Caki2 (cell line): Measurements from ENCODE around the gene MAP3K7CL. TPM values are rescaled to one million over a fixed set of nuclear protein-coding genes. Genes with fewer than 3 reads are reported as not detected.
A peak's percentile ranks its signal among the peaks of the same experiment; 100 is the strongest.

Source experiments
- DNase-seq: peaks from one replicate; pipeline ENCODE4 v3.0.0-alpha.2; 2015; ENCODE audit warnings: low read depth
- in situ Hi-C: cut with HindIII; loops from 2 replicates; pipeline ENCODE4 v1.10.0; 2016; ENCODE audit warnings: low sequenced_read_pairs, low pct_unique_long_range_greater_than_20kb, mixed read lengths
- total RNA-seq: library from RNA; depleted of rRNA; stranded (reverse); fragments of >200 nt; shearing (Covaris generic); gene quantifications from 2 replicates; pipeline ENCODE4 v1.2.3, GENCODE V29; 2014; ENCODE audit warnings: low replicate concordance

MAP3K7CL gene
- total RNA-seq, 1 experiment from 2014 or later = 2.0 TPM

DNA sequence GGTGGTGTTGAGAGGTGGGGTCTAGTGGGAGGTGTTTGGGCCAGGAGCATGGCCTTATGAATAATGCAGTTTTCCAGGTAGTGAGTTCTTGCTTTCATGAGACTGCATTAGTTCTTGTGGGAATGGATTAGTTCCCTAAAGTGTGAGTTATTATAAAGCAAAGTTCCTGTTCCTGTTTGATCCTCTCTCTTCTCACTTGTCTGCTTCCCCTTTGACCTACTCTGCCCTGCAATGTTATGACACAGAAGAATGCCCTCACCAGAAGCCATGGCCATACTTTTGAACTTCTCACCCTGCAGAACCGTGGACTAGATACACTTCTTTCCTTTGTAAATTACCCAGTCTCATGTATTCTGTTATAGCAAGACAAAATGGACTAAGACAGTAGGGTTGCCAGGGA, 53.6 kb downstream of the MAP3K7CL start:
- no peak for DNase-seq

DNA sequence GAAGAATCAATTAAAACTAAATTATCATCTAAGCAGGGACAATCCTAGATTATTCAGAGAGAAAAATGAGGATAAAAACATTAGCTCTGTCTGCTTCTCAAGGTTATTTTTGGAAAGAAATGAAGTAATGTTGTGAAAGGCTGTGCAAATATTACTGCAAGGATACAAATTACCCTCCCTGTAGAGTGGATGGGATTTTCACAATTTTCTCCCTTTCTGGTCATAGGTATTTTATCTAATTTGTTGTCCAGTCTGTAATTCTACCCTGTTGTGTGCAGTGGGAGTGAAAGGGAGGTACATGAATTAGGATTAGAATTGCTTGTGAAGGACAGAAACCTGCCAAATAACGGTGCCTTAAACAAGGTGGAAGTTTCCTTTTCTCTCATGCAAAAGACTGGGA, 54.7 kb downstream of the MAP3K7CL start:
- in situ Hi-C loops = no loop called here
- no peak for DNase-seq

More for the DNA sequence above, 53.6 kb downstream of the MAP3K7CL start:
- in situ Hi-C loops = no loop called here

DNA sequence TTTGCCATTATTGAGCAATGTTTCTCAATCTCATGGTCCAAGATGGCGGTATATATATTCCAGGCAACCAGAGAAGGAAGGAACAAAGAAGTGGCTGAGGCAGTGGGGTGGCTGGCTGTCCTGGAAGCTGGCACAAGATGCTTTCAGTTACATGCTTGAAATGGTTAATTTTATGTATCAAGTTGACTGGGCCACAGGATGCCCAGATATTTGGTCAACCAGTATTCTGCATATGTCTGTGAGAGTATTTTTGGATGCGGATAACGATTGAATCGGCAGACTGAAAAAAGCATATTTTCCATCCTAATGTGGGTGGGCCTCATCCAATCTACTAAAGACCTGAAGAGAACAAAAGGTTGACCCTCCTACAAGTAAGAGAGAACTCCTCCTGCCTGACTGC, 55.2 kb downstream of the MAP3K7CL start:
- no peak for DNase-seq
- in situ Hi-C loops = no loop called here

DNA sequence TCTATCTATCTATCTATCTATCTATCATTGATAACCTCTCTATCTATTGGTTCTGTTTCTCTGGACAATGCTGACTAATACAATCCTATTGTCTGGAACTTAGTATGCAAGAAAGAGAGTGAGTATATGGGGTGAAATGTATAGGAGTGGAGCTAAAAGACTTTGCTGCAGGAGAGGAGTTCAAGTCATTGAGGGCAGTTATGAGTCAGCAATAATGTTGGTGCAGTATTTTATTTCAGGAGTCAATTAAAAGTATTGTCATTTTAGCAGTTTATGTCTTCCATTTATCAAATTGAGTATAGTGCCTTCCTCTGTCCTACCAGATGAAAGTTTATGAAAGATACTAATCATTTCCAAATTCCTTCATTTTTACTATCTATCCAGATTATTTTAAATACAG, 55.8 kb downstream of the MAP3K7CL start:
- no peak for DNase-seq
- in situ Hi-C loops = no loop called here

DNA sequence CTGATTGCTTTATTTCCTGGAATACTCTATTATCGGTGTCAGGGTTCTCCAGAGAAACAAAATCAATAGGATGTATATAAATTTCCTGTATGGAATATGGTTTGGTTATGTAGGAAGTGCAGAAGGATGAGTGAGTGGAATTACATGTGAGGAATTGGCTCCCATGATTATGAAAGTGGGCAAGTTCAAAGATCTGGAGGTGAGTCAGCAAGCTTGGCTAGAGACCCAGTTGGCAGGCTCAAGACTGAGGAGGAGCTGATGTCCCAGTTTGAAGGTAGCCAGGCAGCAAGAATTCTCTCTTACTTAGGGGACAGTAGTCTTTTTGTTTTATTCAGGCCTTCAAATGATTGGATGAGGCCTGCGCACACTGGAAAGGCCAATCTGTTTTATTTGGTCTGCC, 57.5 kb downstream of the MAP3K7CL start:
- DNase-seq = no peak
- in situ Hi-C loops = no loop called here

DNA sequence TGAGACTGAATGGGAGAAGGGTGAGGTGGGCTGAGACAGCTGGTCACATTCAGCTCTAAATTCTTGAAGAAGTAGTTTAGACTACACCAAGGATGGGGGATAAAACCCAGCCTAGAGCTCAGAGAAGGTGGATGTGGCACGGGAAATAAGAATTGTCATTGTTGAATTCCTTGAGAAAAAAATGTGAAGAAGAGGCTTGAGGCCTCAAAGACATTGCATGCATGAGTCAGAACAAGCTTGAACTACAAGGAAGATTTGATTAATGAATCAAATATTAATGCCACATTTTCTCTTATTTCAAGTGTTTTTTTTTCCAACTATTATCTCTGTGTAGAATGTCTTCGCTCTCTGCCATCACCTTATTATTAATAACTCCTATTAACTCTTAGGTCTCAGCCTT, 58.9 kb downstream of the MAP3K7CL start:
- DNase-seq = no peak
- in situ Hi-C loops = no loop called here

DNA sequence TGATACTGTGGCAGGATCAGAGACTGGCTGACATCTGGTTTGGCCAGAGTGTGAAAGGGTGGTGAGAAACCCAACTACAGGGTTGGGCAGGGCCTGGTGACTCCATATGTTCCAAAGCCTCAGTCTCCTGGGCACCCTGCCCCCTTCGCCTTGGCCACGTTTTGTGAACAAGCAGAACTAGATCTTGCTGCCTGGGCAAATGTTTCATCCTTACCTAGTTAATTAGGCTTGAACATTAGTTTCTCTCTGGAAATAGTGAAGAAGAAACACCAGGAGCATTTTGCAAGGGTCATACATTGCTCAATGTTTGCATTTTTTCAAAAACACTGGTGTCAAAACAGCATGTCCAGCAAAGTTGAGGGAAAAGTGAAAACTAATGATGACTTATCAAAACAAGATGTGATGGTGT, 60.5 kb downstream of the MAP3K7CL start:
- DNase-seq = no peak
- in situ Hi-C loops = no loop called here

DNA sequence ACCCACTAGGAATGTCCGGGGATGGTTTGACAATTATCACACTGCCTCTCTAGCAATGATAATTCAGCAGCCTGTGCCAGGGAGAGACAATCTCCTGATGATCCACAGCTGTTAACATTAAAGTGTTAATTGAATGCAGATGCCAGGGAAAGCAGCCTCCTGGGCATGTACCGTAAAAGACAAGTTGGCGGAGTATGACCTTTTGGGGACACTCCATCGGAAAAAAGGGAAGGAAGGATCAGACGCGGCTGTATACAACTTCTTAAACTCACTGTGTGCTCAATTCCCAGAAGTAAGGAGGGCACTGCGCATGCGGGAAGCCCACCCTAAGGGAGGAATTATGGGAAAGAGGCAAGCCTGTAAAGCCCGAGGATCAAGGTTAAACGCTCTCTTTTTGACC, 62.6 kb downstream of the MAP3K7CL start:
- DNase-seq = no peak

DNA sequence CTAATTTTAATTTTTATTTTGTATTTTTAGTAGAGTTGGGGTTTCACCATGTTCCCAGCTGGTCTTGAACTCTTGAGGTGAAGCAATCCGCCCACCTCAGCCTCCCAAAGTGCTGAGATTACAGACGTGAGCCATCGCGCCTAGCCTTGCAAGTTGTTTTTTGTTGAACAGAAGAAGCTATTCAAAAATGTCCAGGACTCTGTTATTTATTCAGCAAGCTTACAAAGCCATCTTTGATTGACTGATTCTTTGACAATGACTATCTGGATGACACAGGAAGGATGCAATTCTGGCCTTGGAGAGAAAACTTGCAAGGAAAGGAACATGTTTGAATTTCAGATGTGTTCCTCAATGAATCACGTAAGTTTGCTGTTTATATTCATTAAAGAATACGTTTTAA, 63.5 kb downstream of the MAP3K7CL start:
- no peak for DNase-seq
- in situ Hi-C loops = no loop called here

More for the DNA sequence above, 62.6 kb downstream of the MAP3K7CL start:
- in situ Hi-C loops = no loop called here

DNA sequence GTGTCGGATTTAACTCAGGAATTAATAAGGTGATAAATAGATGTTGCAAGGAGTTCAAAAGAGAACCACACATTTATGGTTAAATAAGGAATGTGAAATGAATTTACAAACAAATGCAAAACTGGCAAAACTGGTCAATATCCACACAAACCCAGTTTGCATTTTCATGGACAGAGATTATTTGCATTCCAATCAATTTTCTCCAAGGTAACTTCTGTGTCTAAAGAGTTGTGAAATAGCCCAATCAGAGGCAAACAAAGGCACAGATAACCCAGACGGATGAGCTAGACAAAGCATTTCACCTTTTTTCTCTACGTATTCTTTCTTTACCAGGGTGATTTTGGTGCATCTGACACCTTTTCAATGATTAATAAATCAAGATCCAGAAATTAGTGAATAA, 63.9 kb downstream of the MAP3K7CL start:
- in situ Hi-C loops = no loop called here
- no peak for DNase-seq

DNA sequence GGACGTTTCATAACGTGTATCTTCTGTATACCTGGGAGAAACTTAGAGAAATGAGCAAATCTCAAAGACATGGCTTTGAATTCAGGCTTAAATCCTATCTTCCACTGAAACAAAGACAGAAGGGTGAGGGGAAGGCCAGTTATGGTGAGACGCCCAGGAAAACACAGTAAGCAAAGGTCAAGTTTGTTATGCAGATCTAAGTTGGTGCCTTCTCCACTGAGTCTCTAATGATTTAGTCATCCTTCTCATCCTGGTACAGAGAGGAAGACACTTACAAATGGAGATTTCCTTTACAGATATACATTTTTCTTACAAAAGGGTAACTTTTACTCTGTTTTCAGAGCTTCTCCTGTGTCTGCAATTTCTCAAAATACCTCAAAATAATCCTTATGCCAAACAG, 64.4 kb downstream of the MAP3K7CL start:
- DNase-seq = no peak
- in situ Hi-C loops = no loop called here

DNA sequence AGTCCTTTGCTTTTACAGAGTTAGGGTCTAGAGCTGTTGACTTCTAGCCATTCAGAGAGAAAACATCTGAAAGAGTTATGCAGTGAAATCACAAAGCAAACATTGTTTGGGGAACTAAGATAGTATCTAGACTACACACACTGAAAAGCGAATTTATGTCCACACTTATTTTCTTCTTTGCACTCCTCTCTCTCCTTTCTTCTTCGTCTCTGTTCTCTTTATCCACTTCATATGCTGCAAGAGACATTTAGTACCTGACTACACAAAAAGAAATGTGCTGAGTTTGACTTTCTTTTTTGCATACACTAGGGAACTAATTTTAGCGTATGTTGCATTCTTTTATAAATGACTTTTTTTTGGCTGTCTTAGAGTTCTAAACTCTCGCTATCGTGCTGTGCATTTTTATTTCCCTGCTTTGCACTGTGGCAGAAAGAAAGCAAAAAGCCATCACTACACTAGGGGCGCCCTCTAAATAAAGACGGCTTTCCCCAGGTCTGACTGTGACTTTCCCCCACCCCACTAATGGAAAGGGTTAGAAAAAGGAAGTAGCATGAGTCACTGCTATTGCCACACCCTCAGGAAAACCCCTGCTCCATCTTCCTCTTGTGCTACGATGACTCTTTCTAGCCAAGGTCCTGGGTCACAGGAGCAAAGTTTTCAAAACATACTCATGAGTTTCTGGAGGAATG, 65.7 kb downstream of the MAP3K7CL start:
- in situ Hi-C loops = no loop called here
- peak; percentile 91 for DNase-seq

DNA sequence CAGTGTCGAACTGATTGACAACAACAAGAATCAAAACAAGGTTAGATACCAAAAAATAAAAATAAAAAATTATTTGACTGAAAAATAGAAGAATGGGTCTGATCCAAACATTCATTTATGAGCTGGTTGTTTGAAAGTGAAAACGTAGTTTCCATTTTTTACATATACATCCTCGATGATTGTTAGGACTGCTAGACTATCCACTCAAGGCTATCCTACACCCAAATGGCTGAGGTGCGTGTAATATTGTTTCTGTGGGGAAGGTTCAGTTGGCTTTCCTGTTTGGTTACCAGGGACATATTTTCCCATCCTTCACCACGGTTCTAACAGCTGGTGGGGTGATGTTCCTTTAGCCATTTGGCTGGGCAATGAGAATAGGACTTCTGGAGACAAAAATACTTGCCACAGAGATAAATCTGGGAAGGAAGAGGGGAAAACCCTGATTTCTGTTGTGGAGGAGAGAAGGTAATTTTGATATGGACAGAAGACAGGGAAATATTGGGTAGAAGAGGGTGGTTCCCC, 66.3 kb downstream of the MAP3K7CL start:
- in situ Hi-C loops = no loop called here
- DNase-seq = no peak

DNA sequence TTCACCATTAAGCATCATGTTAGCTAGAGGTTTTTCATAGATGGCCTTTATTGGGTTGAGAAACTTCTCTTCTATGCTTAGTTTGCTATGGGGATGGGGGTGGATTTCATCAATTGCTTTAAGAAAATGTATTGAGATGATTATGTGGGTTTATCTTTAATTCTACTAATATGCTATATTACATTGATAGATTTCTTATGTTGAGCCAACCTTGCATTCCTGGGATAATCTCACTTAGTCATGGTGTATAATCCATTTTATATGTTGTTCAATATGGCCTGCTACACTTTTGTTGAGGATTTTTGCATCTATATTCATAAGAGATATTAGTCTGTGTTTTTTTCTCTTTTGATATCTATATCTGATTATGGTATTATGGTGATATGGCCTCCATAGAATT, 70.7 kb downstream of the MAP3K7CL start:
- in situ Hi-C loops = no loop called here

DNA sequence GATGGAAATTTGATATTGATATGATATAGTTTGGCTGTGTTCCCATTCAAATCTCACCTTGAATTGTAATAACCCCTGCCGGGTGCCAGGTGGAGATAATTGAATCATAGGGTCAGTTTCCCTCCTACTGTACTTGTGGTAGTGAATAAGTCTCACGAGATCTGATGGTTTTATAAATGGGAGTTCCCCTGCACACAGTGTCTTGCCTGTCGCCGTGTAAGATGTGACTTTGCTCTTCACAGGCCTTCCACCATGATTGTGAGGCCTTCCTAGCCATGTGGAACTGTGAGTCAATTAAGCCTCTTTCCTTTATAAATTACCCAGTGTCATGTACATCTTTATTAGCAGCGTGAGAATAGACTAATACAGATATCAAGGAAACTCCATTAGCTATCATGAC, 74.6 kb downstream of the MAP3K7CL start:
- in situ Hi-C loops = no loop called here
- no peak for DNase-seq

More for the DNA sequence above, 70.7 kb downstream of the MAP3K7CL start:
- DNase-seq = no peak

DNA sequence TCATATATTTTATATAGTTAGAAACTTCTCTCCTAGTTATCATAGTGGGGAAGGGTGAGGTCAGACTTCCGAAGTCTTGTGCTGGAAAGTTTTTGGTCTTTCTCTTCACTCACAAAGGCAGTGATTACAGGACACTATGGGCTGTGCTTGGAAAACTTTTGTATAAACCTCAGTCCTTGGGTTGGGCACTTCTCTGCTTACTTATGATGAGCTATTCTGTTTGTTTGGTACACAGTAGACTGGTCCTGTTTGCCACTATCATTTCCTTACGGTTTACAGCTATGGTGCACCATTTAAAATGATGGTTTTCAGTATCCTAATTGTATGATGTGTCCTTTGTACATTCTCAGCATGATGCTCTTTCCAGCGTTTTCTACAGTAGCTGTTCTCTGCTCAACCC, 75.5 kb downstream of the MAP3K7CL start:
- in situ Hi-C loops = no loop called here
- no peak for DNase-seq

DNA sequence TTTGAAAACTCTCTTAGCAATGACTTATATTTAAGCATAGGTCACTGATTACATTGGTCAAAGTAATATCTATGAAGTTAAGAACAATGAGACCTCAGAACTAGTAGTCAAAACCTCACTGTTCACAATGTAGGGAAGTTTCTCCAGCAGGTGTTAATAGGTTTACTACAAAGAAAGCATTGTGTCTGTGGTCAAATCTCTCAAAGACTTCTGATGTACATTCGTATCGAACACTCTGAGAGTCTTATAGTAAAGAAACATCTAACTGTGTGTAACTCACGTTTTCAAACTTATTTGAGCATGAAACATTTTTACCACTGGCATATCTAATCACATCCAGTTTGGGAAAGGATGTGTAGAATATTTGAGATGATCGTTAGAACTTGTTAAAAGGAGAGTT, 76.0 kb downstream of the MAP3K7CL start:
- DNase-seq = no peak
- in situ Hi-C loops = no loop called here

DNA sequence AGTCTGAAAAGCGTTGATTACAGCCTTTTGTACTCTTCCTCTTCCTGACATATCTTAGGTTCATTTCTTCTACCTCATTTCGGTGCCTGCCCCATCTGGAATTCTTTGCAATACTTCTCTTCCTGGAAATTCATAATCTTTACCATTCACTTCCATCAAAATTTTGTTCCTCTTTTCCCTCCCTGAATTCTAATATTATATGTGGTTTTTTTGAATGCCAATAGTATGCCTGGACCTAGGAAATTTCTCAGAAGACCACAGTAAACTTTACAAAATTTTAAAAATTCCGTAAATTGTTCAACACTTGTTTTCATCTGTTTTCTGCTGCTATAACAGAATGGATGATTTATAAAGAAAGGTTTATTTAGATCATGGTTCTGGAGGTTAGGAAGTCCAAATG, 76.8 kb downstream of the MAP3K7CL start:
- DNase-seq = no peak
- in situ Hi-C loops = no loop called here

DNA sequence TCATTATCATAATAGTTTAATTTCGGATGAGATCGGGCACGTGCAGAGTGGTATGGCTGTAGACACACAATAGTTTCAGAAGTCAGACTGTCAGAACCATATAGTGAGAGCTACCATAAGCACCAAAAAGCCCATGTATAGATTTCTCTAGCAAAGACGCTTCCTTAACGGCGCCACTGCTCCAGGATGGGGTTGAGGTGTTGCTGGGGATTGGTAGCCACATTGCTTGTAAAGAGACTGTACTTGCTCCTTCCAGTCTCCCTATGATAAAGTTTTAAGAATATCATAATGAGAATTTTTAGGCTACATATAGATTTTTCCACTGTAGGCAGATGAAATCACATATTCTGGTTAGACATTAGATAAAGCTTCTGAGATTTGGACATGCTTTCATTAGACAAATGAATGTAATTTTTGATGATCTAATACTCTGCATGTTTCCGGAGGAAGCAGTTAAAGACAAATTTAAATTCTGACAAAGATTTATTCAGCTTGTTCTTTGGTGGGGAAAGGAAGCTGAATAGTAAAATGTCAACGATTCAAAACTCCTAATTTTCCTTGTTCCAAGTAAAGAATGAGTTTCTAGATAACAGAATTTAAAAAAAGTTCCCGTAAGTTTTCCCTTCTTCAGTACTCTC, 77.7 kb downstream of the MAP3K7CL start:
- no peak for DNase-seq
- in situ Hi-C loops = no loop called here

DNA sequence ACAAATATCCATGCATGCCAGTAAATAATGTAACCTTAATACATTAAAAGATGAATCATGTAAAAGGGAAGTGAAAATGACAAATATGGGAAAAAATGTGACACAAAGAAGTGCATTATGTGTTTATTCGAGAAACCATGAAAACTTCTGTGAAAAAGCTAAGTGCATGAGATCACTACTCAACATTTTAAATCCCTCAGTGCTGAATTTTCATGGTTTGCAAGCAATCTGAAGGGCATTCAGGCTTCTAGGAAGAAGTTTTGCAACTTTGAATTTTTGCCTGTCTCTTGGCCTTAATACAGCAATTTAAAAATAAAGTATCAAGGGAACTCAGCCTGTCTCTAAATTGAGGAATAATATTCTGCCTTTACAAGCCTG, 78.2 kb downstream of the MAP3K7CL start:
- no peak for DNase-seq
- in situ Hi-C loops = no loop called here
